Lower leg skin (tissue), 3 donors: ENCODE data around the gene CAMTA1.

ENCODE experiments used
- POLR2A ChIP-seq, 2 donors: fragments of 450-650 bp; IDR thresholded peaks; one replicate each; pipeline ENCODE4 v1.6.1; 2016 to 2017; ENCODE audit warnings: antibody characterized with exemption in 2 of 2, mild to moderate bottlenecking in 1 of 2, moderate library complexity in 1 of 2
- TF ChIP-seq, protein P1 (sequence below), 3 donors: fragments of 450-650 bp; IDR thresholded peaks; one replicate each; pipeline ENCODE4 v1.5.1; 2016; ENCODE audit warnings: antibody characterized with exemption in 3 of 3, mild to moderate bottlenecking in 3 of 3, moderate library complexity in 2 of 3

DNA sequence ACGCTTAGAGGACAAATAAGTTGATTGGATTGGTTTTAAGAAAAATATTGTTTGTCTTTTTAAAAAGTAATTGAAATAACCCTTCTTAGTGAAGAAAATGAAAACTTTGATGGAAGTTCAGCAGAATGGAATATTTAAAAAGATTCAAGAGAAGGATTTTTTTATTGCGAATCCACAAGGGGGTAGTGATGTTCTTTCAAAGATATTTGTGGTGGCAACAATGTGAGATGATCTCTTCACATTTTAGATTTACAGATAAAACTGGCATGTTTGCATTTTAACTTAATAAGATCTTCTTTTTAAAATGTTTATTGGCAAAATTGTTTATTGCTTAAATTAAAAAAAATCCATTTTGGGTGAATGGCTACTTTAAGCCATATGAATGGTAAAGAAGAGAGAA, 8.9 kb downstream of the CAMTA1 start:
- TF ChIP-seq POLR2A (IDR thresholded peaks at IDR 0.05) = no peak
- TF ChIP-seq, protein P1, sequence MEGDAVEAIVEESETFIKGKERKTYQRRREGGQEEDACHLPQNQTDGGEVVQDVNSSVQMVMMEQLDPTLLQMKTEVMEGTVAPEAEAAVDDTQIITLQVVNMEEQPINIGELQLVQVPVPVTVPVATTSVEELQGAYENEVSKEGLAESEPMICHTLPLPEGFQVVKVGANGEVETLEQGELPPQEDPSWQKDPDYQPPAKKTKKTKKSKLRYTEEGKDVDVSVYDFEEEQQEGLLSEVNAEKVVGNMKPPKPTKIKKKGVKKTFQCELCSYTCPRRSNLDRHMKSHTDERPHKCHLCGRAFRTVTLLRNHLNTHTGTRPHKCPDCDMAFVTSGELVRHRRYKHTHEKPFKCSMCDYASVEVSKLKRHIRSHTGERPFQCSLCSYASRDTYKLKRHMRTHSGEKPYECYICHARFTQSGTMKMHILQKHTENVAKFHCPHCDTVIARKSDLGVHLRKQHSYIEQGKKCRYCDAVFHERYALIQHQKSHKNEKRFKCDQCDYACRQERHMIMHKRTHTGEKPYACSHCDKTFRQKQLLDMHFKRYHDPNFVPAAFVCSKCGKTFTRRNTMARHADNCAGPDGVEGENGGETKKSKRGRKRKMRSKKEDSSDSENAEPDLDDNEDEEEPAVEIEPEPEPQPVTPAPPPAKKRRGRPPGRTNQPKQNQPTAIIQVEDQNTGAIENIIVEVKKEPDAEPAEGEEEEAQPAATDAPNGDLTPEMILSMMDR (IDR thresholded peaks at IDR 0.05) = no peak
